ENCODE measurements around the gene FNTB.

DNA sequence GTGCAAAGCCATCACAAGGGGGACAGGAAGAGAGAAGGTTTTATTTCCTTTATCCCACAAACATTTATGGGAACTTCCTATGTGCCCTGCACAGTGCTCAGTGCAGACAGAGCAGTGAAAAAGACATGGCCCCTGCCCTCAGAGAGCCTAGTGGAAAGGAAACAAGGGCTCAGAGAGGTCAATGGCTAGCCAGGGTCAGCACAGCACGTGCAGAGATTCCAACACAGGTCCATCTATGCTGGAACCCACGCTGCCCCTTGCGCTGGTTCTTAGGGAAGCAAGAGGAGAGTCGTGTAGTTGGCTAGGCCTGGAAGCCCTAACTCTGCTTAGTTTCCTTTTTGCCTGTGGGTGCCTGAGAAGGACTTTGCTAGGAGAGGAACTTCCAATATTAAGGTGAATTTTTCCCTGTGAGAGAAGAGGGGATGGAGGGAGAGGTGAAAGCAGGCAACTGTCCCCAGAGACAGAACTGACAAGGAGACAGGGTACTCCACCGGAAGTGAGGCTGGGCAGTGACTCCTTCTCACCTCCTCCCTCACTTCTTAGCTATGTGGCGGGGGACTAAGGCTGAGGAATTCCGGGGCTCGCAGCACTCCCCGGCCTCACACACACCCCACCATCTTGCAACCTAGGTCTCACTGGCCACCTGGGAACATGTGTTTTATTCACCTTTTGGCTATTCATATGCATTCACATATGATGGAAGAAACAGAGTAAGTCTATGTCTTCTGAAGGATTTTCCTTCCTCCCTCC is 32.0 kb upstream of the FNTB start:
- TF ChIP-seq FOXO1 (CRISPR knock-in tag; IDR thresholded peaks at IDR 0.05) (no peak), JUND (CRISPR knock-in tag; IDR thresholded peaks at IDR 0.05) (no peak), RAD21 (CRISPR knock-in tag; IDR thresholded peaks at IDR 0.05) (no peak), EZH2 (conservative IDR thresholded peaks at IDR 0.05; ENCODE audit: low read depth, low read length) (no peak), RFX5 (IDR thresholded peaks at IDR 0.05; ENCODE audit: low read depth, low read length) (no peak), MYPOP (CRISPR knock-in tag; IDR thresholded peaks at IDR 0.05) (no peak), SP5 (CRISPR knock-in tag; IDR thresholded peaks at IDR 0.05; ENCODE audit: borderline replicate concordance, low read depth) (no peak), ZNF460 (CRISPR knock-in tag; IDR thresholded peaks at IDR 0.05; ENCODE audit: borderline replicate concordance) (no peak), JARID2 (CRISPR knock-in tag; IDR thresholded peaks at IDR 0.05; ENCODE audit: insufficient replicate concordance) (no peak)
- TF ChIP-seq, protein P1, sequence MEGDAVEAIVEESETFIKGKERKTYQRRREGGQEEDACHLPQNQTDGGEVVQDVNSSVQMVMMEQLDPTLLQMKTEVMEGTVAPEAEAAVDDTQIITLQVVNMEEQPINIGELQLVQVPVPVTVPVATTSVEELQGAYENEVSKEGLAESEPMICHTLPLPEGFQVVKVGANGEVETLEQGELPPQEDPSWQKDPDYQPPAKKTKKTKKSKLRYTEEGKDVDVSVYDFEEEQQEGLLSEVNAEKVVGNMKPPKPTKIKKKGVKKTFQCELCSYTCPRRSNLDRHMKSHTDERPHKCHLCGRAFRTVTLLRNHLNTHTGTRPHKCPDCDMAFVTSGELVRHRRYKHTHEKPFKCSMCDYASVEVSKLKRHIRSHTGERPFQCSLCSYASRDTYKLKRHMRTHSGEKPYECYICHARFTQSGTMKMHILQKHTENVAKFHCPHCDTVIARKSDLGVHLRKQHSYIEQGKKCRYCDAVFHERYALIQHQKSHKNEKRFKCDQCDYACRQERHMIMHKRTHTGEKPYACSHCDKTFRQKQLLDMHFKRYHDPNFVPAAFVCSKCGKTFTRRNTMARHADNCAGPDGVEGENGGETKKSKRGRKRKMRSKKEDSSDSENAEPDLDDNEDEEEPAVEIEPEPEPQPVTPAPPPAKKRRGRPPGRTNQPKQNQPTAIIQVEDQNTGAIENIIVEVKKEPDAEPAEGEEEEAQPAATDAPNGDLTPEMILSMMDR (CRISPR knock-in tag; IDR thresholded peaks at IDR 0.05), result no peak
- TF ChIP-seq, protein P2, sequence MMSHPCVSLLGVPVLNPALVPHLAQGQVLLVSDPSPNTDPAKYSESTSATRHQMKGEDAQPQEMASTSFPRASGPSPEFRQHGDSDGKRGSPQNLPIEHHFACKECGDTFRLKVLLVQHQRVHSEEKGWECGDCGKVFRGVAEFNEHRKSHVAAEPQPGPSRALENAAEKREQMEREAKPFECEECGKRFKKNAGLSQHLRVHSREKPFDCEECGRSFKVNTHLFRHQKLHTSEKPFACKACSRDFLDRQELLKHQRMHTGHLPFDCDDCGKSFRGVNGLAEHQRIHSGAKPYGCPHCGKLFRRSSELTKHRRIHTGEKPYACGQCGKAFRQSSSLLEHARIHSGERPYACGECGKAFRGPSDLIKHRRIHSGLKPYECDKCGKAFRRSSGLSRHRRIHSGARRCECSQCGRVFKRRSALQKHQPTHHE (CRISPR knock-in tag; IDR thresholded peaks at IDR 0.05; ENCODE audit: borderline replicate concordance), result no peak
